Neural progenitor cell (in vitro differentiated cells): ENCODE measurements around the gene ENTPD7. TPM values are rescaled to one million over a fixed set of nuclear protein-coding genes. Genes with fewer than 3 reads are reported as not detected.

Experiments
- DNase-seq: peaks from one replicate; pipeline ENCODE4 v3.0.0-alpha.2; 2016; ENCODE audit warnings: low spot score
- H2AFZ ChIP-seq: fragments of 200-600 bp; sonication (generic); replicated peaks from 2 replicates; pipeline ENCODE4 v1.6.1; 2016; ENCODE audit warnings: antibody characterized with exemption
- H3F3A ChIP-seq: fragments of 200-600 bp; sonication (generic); 2 replicates; pipeline ENCODE4 v1.6.1; 2016; ENCODE audit warnings: antibody characterized with exemption, low read depth
- H3K27ac ChIP-seq: fragments of 200-600 bp; sonication (generic); 2 replicates; pipeline ENCODE4 v1.5.1; 2016; ENCODE audit warnings: mild to moderate bottlenecking
- H3K27me3 ChIP-seq: fragments of 200-600 bp; sonication (generic); 2 replicates; pipeline ENCODE4 v1.6.1; 2016; ENCODE audit warnings: mild to moderate bottlenecking, moderate library complexity
- H3K36me3 ChIP-seq: fragments of 200-600 bp; sonication (generic); 2 replicates; pipeline ENCODE4 v1.5.1; 2016
- H3K4me1 ChIP-seq: fragments of 200-600 bp; sonication (generic); 2 replicates; pipeline ENCODE4 v1.6.1; 2016; ENCODE audit warnings: mixed run types
- H3K4me2 ChIP-seq: fragments of 200-600 bp; sonication (generic); 2 replicates; pipeline ENCODE4 v1.6.1; 2016
- H3K4me3 ChIP-seq: fragments of 200-600 bp; sonication (generic); 2 replicates; pipeline ENCODE4 v1.5.1; 2016
- H3K79me2 ChIP-seq: fragments of 200-600 bp; sonication (generic); 2 replicates; pipeline ENCODE4 v1.6.1; 2016; ENCODE audit warnings: low read depth
- H3K9ac ChIP-seq: fragments of 200-600 bp; sonication (generic); 2 replicates; pipeline ENCODE4 v1.6.1; 2016
- H3K9me3 ChIP-seq: fragments of 200-600 bp; sonication (generic); 2 replicates; pipeline ENCODE4 v1.5.1; 2016; ENCODE audit warnings: low read depth
- H4K20me1 ChIP-seq: fragments of 200-600 bp; sonication (generic); 2 replicates; pipeline ENCODE4 v1.6.1; 2016; ENCODE audit warnings: low read depth
- H3K27ac Mint-ChIP-seq: 3 replicates; pipeline ENCODE4 v1.8.0; 2021; ENCODE audit warnings: mixed read lengths
- H3K27me3 Mint-ChIP-seq: 2 replicates; pipeline ENCODE4 v1.8.0; 2022; ENCODE audit warnings: low read depth, mild to moderate bottlenecking, inconsistent platforms, moderate library complexity, mixed read lengths; ENCODE audit not compliant: insufficient read depth
- H3K36me3 Mint-ChIP-seq: 3 replicates; pipeline ENCODE4 v1.8.0; 2021; ENCODE audit warnings: mixed read lengths
- H3K4me1 Mint-ChIP-seq: 3 replicates; pipeline ENCODE4 v1.8.0; 2021; ENCODE audit warnings: mixed read lengths
- H3K4me3 Mint-ChIP-seq: 3 replicates; pipeline ENCODE4 v1.8.0; 2021; ENCODE audit warnings: mild to moderate bottlenecking, moderate library complexity, mixed read lengths
- H3K9me3 Mint-ChIP-seq: 3 replicates; pipeline ENCODE4 v1.8.0; 2020; ENCODE audit warnings: mixed read lengths
- CTCF ChIP-seq: fragments of 200-600 bp; sonication (generic); IDR thresholded peaks from 2 replicates; pipeline ENCODE4 v1.5.1; 2017; ENCODE audit warnings: antibody characterized with exemption, mild to moderate bottlenecking
- EZH2 ChIP-seq: fragments of 200-600 bp; sonication (generic); IDR thresholded peaks from 2 replicates; pipeline ENCODE4 v1.6.1; 2017; ENCODE audit warnings: antibody characterized with exemption, mild to moderate bottlenecking, moderate library complexity
- EZH2phosphoT487 ChIP-seq: fragments of 200-600 bp; sonication (generic); IDR thresholded peaks from 2 replicates; pipeline ENCODE4 v1.6.1; 2017; ENCODE audit warnings: antibody characterized with exemption
- total RNA-seq: library from RNA; depleted of rRNA; stranded (reverse); fragments of >200 nt; gene quantifications from 2 replicates; pipeline ENCODE4 v1.2.3, GENCODE V29; 2015; ENCODE audit warnings: low replicate concordance

Gene ENTPD7
- total RNA-seq, 1 donor from 2014 or later, result 7.2 TPM

- H3K9me3 Mint-ChIP-seq, result no peaks in the 10 kb centered on the region
- peaks cover 12% of the 10 kb centered on the region for H3K27me3 Mint-ChIP-seq
- no peak overlapping the region for H3K27ac ChIP-seq
- H3F3A ChIP-seq, result no peaks in the 10 kb centered on the region
- H3K36me3 Mint-ChIP-seq, result peaks cover 3% of the 10 kb centered on the region
- peak overlapping the region; percentile 36 for H3K4me3 Mint-ChIP-seq
- peaks cover 12% of the 10 kb centered on the region for H3K4me1 Mint-ChIP-seq
- no peak overlapping the region for H2AFZ ChIP-seq
- DNase-seq, result no peak
- TF ChIP-seq EZH2, result no peak
- no peak for TF ChIP-seq EZH2phosphoT487
- no peak for TF ChIP-seq CTCF
- peaks cover 30% of the 10 kb centered on the region for H3K27me3 ChIP-seq
- H4K20me1 ChIP-seq, result no peaks in the 10 kb centered on the region
- no peak overlapping the region for H3K4me3 ChIP-seq
- no peak overlapping the region for H3K4me2 ChIP-seq
- H3K4me1 ChIP-seq, result peaks cover 11% of the 10 kb centered on the region
- H3K9ac ChIP-seq, result no peak overlapping the region
- H3K36me3 ChIP-seq, result no peaks in the 10 kb centered on the region
- no peaks in the 10 kb centered on the region for H3K9me3 ChIP-seq
- peaks cover 10% of the 10 kb centered on the region for H3K79me2 ChIP-seq
- H3K27ac Mint-ChIP-seq, result no peak overlapping the region
Observed at GRCh38 chr10:99660662-99661376, 1.5 kb downstream of the ENTPD7 start.

GRCh38 chr10:99661377-99661763 lies 2.1 kb downstream of the ENTPD7 start:
- no peak overlapping the region for H3K9ac ChIP-seq
- no peak overlapping the region for H3K27ac Mint-ChIP-seq
- no peaks in the 10 kb centered on the region for H3F3A ChIP-seq
- no peaks in the 10 kb centered on the region for H3K36me3 ChIP-seq
- H3K27ac ChIP-seq, result no peak overlapping the region
- H3K4me1 Mint-ChIP-seq, result peaks cover 12% of the 10 kb centered on the region
- H3K36me3 Mint-ChIP-seq, result peaks cover 3% of the 10 kb centered on the region
- peaks cover 11% of the 10 kb centered on the region for H3K4me1 ChIP-seq
- H3K4me3 ChIP-seq, result no peak overlapping the region
- H3K79me2 ChIP-seq, result peaks cover 10% of the 10 kb centered on the region
- H3K27me3 ChIP-seq, result peaks cover 26% of the 10 kb centered on the region
- H2AFZ ChIP-seq, result no peak overlapping the region
- peaks cover 12% of the 10 kb centered on the region for H3K27me3 Mint-ChIP-seq
- no peaks in the 10 kb centered on the region for H3K9me3 Mint-ChIP-seq
- H3K4me2 ChIP-seq, result no peak overlapping the region
- no peaks in the 10 kb centered on the region for H4K20me1 ChIP-seq
- H3K9me3 ChIP-seq, result no peaks in the 10 kb centered on the region
- DNase-seq, result no peak
- TF ChIP-seq EZH2phosphoT487 (no peak), EZH2 (no peak), CTCF (no peak)
- no peak overlapping the region for H3K4me3 Mint-ChIP-seq

GRCh38 chr10:99665304-99665703 lies 6.0 kb downstream of the ENTPD7 start:
- no peaks in the 10 kb centered on the region for H3K9me3 Mint-ChIP-seq
- Histone ChIP-seq H3K27me3 (no peaks in the 10 kb centered on the region), H3K79me2 (peaks cover 6% of the 10 kb centered on the region), H3K9me3 (no peaks in the 10 kb centered on the region), H2AFZ (no peak overlapping the region), H3K4me1 (peaks cover 2% of the 10 kb centered on the region), H3K36me3 (no peaks in the 10 kb centered on the region), H3K4me3 (no peak overlapping the region), H4K20me1 (no peaks in the 10 kb centered on the region), H3K27ac (no peak overlapping the region), H3K4me2 (no peak overlapping the region), H3K9ac (no peak overlapping the region), H3F3A (no peaks in the 10 kb centered on the region)
- no peaks in the 10 kb centered on the region for H3K27me3 Mint-ChIP-seq
- no peak overlapping the region for H3K4me3 Mint-ChIP-seq
- no peak for DNase-seq
- TF ChIP-seq EZH2 (no peak), EZH2phosphoT487 (no peak), CTCF (no peak)
- H3K4me1 Mint-ChIP-seq, result peaks cover 3% of the 10 kb centered on the region
- H3K36me3 Mint-ChIP-seq, result peaks cover 3% of the 10 kb centered on the region
- no peak overlapping the region for H3K27ac Mint-ChIP-seq
